Measurements from ENCODE around the gene GLRB.

GRCh38 chr4:157221426-157221894 is 145.5 kb downstream of the GLRB start:
- TF ChIP-seq POLR2AphosphoS5 (IDR thresholded peaks at IDR 0.05; ENCODE audit: low read depth, low read length) = no peak
- TF ChIP-seq POLR2A (IDR thresholded peaks at IDR 0.05; ENCODE audit: low read depth, low read length) = no peak

Measured in GM12892 (cell line).